HG03097 (cell line): ENCODE results near the gene MROH2A.

Source experiments
- ATAC-seq: cut with Tn5 transposase; IDR thresholded peaks from one replicate; pipeline ENCODE4 v1.9.1; 2021; ENCODE audit not compliant: unreplicated experiment, low FRiP score

The MROH2A gene

DNA sequence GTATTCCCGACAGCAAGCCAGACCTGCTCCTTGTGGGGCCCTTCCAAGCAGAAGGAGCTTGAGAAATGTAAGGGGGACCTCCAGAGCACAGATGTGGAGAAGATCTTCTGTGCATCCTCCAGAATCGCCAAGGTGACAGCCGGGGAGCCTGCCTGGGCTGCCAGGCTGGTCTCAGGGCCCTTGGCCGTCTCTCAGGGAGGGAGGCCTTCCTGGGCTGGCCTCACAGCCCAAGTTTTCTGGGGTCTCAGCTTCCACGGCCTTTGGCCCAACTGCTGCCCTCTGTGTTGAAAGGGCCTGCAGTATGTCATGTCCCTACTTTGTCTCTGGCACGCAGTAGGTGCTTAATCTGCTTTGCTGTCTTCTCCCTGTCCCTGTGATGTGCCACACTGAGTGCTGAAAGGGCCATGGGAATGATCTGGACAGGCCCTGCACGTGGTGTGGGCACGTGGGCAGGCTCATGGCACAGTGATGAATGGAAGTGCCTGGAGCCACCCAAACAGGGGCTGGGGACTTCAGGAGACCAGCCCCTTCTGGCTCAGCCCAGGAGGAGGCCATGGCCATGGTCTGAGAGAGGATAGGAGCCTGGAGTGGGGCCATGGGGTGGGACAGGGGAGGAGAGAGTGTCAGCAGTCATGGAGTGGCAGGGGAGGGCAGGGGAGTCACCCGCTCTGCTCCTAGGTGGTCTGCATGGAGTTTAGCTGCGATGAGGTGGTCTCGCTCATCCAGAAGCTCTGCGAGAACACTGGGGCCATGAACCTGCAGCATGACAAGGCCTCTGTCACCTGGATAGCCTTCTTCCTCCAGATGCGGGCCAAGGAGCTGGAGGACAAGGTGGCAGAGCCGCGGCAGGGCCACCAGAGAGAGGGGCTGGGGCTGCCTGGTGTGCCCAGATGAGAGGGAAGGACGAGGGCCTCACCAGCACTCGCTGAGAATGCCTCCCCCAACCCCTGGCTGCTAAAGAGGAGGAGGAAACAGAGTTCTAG, 40.8 kb downstream of the MROH2A start:
- ATAC-seq = no peak

DNA sequence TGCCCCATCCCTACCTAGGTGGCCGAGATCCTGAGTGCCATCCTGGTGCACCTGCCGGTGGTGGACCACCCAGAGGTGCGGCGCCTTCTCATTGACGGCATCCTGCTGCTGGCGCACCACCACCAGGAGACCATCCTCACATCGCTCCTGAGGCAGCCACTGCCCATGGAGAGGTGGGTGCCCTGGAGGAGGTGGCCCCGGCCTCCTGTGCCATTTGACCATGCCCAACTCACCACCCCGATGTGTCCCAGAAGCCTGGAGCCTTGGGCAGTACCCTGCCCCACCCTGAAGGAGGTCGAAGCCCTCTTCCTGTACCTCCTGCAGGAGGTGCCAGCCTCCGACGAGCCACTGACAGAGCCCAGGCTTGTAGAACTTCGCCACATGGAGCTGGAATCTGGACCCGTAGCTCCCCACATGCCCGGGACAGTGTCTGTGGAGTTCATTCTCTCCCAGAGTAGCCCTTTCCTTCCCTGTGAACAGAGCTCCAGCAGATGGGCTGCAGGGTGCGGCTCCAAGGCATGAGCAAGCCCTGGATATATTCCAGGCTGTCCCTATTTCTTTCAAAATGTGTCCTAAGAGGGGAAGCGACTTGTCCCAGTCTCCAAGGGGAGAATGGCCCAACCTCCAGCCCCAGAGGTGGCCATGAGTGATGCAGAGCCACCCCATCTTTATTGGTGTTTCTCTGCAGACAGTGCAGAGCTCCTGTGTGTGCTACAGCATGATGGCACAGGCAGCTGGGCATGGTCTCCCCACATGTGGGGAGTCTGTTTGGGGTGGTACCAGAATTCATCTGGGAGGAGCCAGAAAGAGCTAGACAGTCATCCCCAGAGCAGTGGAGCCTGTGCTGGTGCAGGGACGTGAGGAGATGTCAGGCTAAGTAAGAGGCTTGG, 42.0 kb downstream of the MROH2A start:
- no peak for ATAC-seq

DNA sequence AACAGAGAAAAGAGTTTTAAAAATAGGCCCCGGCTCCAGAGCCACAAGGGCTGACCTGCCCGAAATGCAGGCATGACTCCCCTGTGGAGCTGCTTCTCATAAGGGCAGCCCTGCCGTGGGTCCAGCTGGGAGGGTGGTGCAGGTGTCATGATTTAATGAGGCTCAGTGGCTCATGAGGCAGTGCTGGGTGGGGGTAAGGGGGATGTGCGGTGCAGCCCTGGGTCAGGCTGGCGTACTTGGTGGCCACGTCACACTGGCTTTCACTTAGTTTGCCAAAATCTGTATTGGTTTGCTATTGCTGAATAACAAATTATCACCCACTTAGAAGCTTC, 42.6 kb downstream of the MROH2A start:
- no peak for ATAC-seq

DNA sequence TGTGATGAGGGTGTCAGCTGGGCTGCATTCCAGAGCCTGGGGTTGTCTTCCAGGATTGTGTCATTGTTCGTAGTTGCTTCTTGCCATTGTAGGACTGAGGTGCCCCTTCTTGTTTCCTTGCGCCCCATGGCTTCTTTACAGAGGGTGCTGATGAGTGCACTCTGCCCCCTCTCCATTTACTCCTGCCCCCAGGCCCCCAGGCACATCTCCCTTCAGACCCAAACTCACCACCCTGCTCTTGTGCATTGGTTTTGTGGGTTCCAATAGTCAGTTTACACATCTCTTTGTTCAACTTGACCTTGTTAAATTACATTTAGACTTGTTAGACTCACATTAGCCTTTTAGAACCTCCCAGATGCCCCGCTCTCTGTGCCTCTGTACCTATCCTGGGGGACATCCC, 43.1 kb downstream of the MROH2A start:
- ATAC-seq = no peak

DNA sequence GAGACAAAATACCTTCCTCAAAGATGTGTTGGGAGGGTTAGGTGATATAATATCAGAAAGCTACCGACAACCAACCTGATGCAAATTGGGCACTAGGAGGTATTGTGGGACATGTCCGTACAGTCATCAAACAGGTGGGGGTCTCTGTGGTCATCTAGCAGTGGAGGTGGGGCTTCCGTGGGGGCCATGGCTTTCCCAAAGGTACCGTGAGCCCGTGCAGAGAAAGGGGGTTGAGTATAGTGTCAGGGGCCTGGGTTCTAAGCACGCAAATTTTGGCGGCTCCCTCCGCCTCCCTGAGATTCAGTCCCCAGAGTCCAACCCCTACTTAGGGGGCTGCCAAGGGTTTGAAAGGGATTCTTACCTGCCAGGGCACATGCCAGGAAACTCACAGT, 43.6 kb downstream of the MROH2A start:
- no peak for ATAC-seq

DNA sequence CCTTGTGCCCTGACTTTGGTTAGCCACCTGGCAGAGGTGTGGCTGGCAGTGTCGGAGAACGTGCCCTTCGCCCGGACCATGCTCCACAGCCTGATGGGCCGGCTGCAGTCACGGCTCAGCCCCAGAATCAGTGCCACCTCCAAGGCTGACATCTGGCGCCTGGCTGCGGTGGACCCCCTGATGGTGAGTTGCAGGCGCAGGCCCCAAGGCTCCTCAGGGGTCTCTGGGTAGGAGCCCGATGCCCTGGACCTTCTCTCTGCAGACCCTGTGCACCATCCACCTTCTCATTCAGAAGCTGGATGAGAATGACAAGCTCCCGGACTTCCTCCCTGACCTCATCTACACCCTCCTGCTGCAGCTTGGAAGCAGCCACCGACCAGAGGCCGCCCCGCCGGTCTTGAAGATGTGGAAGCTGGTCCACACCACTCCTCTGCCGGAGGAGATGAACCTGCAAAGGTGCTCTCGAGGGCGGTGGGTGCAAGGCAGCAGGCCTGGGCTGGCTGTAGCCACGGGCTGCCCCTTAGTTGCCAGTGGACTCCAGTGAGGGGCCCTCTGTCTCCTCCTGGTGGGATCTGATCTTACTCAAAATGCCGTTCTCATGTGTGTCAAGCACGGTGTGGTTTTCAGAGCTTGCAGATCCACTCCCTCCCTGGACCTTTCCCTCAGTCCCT, 44.1 kb downstream of the MROH2A start:
- ATAC-seq = no peak

DNA sequence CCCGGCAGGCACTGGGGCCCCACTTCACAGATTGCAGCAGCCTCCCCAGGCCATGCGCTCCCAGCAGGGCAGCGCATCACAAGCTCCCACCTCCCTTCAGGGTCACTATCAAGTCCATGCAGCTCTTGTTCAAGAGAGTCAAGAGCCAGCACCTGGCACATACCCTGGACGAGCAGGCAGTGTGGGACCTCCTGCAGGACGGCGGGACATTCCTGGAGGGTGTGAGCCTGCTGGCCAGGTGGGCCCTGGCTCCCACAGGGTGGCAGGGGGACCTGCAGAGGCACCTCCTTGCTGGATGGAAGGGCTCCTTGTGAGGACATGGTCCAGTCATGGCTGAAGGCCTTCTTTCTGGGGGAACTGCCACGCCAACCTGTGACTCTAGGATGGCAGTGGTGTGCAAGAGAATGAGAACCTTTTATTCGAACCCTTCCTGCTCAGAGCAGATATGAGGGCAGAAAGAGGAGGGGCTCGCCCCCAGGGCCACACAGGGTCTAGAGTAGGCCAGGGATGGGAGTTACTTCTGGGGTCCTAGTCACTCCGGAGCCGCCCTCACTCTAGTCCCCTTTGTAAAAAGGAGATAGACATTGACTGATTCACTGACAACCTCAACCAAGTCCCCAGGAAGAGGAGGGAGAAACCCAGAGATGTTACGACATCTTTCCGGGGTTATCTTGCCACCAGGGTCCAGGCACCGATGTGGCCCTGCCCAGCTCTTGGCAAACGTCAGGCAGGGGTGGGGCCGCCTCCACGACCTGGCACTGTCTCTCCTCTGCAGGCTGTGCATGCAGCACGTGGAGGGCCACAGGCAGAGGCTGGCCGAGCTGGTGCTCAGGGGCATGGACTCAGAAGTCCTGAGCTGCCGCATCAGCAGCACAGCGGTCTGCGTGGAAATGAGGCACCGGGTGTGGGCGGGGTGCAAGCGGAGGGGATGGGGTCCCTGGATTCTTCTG, 44.9 kb downstream of the MROH2A start:
- ATAC-seq = no peak

DNA sequence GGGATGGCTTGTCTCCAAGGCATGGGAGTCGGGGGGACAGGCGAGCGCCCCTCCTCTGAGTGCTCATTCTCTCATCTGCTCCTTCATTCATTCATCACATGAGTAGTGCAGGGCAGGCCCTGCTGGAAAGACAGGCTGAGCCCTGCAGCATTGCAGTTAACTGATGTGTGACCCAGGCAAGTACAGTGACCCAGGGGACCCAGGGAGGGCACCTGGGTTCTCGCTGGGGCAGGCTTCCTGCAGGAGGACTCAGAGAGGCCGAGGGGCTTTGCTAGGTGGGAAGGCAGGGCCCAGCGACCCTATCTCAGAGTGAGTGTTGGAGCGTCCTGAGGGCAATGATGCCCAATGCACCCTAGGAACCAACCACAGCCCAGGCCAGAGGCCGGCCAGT, 45.6 kb downstream of the MROH2A start:
- no peak for ATAC-seq

DNA sequence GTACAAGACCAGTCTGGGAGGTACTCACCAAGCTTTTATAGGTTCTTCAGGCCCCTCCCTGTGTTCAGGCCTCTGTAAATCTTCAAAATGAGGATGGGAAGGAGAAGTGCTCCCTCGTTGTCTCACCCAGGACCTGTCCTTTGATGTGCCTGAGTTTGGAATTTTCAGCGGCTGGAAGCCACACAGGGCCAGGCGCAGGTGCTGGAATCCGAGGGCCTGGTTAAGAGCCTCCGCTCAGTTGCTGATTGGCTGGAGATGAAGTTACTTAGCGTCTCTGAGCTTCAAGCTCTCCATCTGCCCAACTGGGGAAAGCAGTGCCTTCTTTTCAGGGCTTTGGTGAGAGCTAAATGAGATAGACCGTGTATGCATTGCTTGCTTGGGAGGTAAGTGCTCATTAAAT, 46.2 kb downstream of the MROH2A start:
- ATAC-seq = no peak

DNA sequence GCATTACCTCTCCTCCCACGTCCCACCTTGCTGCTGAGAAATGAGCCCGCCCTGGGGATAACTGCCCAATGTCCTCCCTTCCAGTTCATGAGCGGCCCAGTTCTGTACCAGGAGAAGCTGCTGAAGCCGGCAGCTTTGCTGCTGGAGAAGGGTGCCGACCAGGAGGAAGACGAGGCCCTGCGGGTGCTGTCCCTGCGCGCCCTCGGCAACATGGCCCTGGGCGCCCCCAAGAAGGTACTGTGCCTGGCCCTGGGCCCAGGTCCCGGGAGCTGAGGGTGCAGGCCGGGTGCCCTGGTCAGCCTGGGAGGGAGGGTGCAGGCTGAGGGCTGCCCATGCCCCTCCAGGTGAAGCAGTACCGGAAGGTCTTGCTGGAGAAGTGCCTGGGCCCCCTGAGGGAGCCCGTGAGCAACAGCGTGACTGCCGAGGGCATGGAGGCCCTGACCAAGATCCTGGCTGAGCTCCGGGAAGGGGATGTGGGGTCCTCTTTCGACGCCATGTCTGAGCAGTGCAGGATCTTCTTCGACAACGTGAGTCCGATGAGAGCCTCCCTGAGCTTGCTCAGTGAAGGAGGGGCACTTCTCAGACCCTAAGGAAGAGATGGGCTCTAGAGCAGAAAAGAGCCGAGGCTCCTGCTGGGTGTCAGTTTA, 50.5 kb downstream of the MROH2A start:
- ATAC-seq = no peak

DNA sequence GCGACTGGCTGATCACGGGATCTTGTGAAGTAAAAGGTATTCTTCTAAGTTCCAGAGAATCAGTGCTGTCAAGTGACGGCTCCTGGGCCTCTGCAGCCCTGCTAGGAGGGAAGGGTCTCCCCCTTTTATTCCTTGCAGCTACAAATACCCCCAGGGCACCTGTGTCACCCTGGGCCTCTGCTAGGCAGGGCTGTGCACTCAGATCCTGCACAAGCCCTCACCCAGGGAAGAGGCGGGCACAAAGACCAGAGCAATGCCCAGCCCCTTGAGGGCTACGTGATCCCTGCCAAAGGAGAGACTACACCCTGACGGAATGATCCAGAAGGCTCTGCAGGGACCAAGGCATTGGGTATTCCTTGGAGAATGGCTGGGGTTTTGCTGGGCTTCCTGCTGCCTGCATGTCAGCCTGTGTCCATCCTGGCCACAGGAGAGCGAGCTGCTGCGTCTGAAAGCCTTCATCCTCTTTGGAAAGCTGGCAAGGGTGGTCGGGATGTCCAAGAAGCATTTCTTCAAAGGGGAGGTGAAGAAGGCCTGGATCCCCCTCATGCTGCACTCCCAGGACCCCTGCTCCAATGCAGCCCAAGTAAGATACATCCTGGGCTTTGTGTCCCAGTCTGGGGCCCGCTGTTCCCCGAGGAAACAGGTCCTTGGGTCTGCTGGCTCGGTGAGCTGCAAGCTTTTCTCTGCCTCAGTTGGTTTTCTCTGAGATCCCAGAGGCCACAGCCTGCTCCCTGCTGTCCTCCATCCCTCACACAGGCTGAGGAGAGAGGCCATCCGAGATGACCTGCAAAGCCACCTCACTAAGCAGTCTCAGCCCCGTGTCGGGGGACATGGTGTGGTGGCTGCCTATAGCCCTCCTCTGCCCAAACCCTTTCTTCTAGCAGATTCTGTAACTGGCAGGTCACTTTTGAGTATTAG, 51.3 kb downstream of the MROH2A start:
- no peak for ATAC-seq

DNA sequence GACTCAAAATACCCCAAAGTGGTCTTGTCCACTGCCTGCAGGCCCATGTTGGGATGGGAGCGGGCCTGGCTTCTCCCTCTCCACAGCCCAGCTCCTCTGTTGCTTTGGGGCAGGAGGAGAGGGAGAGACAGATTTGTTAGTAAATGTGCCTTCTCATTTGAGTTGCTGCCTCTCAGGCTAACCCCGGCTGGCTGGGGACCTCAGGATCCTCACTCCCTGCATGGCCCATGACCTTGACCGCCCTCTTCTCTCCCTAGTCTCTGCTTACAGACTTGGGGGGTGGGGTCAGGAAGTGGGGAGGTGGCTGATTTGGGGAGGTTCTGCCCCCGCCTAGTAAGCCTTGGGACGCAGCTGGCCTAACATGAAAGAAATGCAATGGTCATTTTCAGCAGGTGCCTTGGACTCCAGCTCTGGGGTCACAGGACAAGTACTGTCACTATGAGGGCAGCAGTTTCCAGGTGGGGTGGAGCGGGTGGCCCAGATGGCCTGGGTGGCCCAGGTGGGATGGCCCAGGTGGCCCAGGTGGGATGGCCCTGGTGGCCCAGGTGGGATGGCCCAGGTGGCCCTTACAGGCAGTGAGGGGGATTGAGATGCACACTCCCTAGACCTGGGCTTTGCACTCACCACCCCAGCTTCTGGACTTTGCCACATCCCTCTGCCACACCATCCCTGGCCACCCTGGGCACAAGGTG, 52.1 kb downstream of the MROH2A start:
- ATAC-seq = no peak

DNA sequence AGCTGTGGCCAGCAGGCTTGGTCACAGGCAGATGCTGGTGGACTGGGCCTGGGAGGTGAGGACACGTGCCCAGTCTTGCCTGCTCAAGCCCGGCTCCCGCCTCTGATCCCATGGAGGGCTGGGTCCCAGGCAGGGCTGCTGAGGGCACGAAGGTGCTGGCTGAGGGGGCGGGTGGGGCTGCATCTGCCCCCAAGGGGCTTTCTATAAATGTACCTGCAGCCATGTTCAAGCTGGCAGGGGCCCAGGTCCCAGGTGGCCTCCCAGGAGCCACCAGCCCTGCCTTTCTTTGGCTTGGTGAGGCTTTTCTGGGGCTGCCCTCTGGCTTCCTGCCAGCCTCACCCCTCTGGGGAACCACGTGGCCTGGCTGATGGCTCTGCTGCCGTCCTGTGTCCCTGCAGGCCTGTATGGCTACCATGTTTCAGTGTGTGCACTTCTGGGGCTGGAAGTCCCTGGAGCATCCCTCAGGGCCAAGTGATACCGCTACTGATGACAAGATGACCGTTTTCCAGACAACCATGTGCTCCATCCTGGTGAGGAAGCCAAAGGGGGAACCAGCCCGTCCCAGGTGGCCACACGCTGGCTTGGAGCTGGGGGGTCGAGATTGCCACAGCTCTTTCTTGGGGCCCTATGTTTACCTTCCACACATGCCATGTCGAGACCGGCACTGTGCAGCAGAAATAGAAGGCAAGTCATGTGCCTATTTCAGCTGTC, 53.0 kb downstream of the MROH2A start:
- no peak for ATAC-seq

DNA sequence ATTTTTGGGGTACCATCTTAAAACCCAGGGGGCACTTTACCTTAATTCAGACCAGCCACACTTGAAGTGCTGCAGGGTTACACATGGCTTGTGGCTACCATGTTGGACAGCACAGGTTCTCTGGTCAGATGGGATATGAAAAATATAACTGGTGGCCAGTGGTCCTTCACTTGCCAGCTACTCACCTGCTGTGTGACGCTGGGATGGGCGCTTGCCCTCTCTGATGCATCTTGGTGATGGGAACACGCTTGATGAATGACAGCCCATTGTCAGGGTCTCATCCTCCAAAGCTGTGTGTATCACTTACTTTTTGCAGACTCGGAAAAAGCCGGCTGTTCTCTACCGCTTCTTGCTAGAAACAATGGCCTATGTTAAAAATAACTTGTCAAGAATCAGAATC, 53.7 kb downstream of the MROH2A start:
- no peak for ATAC-seq

DNA sequence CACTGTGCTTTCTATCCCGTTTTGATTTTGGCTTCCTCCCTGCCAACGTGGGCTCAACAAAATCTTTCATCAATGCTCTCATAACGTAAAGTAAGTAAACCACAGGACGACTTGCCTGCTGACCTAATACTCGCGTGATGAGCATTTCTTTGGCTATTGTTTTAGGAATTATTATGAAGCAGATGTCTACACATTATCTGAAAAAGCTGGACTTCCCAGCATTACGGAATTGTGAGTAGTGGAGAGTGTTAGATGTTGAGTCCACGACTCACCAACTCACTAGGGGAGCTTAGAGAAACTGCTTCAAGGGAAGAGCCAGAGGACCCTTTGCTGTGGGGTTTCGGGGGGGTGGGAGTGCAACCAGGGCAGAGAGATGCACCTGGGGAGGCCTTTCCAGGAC, 54.3 kb downstream of the MROH2A start:
- no peak for ATAC-seq

DNA sequence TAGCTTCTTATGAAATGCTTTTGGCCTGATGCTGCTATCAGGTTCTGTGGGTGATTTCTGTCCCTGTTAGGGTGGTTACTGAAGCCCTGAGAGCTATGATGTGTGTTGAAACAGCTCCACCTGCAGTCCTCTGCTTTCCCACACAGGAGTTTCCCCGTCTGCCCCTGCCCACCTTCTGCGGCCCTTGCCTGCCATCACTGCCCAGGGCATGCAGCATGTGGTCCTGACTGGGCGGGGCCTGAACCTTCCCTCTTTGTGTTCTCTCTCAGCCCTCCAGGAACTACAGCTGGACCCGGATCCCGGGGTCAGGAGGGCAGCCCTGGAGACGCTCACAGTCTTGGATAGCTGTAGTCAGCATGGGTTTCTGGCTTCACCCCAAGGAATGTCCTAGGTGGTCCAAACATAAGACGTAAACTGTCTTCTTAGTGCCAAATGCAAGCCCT, 54.8 kb downstream of the MROH2A start:
- no peak for ATAC-seq

DNA sequence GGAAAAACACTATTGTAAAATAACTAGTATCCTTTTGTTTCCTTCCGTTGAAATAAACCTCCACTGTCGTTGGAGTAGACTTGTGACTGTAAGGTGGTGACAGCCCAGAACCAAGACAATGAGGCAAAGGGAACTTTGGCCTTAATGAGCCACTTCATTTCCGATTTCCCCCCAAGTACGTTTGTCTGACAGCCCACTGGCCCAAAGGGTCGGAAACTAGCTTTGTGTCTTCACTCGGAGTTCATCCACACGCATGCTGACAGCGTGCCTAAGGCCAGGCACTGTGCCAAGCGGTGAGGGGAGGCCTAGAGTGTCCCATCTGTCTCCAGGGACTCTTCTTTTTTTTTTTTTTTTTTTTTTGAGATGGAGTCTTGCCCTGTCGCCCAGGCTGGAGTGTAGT, 55.2 kb downstream of the MROH2A start:
- no peak for ATAC-seq
